ENCODE measurements around the gene MBTPS1.
A peak's percentile ranks its signal among the peaks of the same experiment; 100 is the strongest.

MBTPS1 gene

DNA sequence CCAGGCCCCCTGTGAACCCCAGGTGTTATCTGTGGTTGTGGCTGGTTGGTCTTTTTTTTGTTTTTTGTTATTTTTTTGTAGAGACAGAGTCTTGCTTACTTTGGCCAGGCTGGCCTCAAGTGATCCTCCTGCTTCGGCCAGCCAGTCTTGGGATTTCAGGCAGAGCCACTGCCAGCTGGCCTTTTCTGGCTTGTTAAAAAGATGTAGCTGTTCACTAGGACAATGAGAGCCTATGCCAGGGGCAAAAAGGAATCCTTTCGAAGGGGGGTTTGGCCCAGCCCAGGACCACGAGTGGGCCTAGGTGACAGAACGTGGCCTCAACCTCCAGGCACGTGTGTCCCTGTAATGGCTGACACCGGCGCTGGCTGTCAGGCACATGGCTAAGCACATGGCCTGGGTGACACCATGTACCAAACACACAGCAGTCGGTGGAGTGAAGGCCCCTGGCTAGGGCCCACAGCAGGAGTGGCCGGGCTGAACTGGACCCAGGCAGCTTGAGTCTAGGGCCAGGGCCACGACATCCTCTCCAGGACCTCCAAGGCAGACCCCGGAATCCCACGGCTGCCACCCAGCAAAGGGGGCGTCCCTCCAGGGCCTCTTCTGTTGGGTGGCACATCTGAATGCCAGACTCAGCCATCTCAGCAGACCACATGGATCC lies 67.2 kb downstream of the MBTPS1 start:
- DNase-seq: no peak

- no peak for DNase-seq
Measured at GRCh38 chr16:84048871-84049270, 67.9 kb downstream of the MBTPS1 start.

DNA sequence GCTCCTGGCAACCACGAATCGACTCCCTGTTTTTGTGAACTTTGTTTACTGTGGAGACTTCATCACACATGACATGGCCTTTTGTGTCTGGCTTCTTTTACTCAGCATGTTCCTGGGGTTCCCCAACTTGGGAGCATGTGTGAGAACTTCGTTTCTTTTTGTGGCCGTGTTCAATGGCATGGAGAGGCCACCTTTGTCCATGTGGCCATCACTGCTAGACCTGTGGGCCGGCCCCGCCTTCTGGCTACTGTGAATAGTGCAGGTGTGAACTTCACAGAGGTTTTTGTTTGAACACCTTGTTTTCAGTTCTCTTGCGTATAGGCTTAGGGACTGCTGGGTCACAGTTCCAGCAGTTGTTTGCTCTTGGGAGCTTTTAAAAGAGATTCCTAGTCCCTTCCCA lies 68.5 kb downstream of the MBTPS1 start:
- no peak for DNase-seq

DNA sequence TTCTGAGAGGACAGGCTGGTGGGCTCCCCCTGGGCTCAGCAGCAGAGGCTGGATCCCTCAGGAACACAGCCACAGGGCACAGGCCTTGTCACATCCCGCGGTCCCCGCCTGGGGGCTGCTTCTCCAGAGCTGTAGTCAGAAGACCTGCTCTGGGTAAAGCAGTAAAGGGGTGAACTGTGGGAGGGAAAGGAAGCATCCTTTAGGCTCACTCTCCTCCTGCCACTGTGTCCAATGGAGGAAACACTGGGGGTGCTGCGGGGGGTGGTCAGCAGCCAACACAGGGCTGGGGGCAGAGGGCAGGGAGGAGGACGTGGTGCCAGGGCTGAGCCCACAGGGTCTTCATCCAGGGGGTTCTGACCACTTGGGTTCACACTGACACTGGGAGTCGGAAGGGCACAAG lies 69.1 kb downstream of the MBTPS1 start:
- no peak for DNase-seq

- no peak for DNase-seq
Measured at GRCh38 chr16:84047206-84047605, 69.5 kb downstream of the MBTPS1 start.

DNA sequence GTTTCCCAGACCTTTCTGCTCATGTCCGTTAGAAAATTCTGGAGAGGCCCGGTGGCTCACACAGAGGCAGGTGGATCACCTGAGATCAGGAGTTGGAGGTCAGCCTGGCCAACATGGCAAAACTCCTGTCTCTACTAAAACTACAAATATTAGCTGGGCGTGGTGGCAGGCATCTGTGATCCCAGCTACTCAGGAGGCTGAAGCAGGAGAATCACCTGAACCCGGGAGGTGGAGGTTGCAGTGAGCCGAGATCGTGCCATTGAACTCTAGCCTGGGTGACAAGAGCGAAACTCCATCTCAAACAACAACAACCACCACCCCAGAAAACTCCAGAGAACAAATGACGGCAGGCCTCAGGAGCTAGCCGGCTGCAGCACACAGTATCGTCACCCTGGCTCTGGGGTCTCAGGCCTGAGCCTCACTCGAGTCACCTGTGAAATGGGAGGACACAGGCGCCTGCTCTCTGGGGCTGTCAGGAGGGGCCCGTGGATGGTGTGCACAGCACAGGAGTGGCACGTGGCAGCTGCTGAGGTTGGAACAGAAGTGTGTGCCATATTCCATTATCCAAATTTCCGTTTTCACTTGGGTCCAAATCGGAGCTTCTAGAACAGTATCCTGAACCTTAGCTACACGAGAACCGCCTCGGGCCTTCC lies 70.8 kb downstream of the MBTPS1 start:
- DNase-seq: no peak

DNA sequence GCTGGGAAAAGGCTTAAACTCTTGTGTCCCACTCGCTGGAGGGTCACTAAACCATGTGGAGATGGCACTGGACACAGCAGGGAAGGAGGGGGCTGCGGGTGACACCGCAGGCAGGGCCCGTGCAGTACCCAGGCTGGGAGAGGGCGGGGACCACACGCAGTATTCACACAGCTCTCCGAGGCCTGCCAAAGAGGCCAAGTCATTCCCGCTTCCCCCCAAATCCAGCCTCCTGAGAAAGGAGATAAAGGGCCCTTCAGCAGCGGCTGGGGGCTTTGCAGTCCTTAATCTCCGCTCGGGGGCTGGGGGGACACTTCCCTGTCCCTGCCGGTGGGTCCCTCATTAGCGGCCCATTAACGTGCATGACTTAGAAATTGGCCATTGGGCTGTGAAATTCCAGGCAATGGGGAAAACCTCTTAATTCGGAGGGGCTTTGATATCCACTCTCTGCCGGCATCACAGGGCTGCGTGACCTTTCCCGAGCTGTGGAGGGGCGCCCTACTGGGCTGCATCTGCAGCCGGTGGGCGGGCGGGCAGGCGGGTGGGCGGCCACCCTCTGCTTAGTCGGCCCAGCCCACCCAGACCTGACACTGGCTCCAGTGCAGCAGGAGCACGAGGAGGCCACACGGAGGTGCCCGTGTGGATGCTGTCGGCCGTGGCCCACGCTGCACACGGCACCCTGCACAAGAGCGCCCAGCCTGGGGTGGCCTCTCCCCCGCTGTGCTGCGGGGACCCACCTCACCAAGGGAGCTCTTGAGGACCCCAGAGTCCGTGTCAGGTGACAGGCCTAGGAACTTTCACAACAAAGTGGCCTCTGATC lies 71.5 kb downstream of the MBTPS1 start:
- DNase-seq: no peak

DNA sequence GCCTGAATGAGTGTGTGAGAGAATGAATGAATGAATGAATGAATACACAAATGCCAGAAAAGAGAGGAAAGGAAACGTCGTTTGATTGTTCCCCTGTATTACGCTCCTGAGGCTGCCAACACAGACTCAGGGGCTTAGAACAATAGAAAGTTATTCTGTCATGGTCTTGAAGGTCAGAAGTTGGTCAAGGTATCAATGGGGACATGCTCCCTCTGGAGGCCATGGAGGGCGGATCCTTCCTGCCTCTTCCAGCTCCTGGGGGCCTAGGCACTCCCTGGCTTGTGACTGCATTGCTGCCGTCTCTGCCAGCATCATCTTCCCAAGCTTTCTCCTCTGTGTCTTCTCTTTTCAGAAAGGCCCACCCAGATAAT lies 72.6 kb downstream of the MBTPS1 start:
- DNase-seq: peak; percentile 28 to 63 (median 60)

DNA sequence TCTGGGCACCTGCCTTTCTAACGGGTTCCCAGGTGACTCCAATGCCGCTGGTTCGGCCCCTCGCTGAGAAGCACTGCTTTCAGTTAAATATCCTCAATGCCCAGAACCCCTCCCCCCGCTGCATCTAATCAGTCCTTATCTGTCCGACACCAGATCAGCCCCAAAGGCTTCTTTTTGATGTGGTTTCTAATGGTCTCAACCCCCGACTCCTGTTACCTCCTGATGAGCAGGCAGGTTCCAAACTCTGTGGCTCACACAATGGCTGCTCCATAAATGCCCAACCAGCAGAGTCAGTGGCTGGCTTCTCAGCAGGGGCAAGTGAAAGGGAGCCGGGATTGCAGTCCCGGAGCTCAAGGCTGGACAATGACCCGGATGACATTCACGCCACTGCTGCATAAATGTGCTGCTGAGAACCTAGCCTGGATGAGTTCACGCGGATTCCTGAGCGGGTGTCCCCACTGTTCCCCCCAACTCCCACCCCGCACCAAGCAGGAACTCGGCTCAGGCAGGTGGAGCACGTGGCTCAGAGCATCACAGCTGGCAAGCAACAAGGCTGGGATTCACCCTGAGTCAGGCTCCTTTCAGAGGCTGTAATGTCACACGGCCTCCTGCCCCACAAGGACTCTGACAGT lies 73.1 kb downstream of the MBTPS1 start:
- DNase-seq: no peak

GRCh38 chr16:84042879-84043485 lies 73.8 kb downstream of the MBTPS1 start:
- no peak for DNase-seq

DNA sequence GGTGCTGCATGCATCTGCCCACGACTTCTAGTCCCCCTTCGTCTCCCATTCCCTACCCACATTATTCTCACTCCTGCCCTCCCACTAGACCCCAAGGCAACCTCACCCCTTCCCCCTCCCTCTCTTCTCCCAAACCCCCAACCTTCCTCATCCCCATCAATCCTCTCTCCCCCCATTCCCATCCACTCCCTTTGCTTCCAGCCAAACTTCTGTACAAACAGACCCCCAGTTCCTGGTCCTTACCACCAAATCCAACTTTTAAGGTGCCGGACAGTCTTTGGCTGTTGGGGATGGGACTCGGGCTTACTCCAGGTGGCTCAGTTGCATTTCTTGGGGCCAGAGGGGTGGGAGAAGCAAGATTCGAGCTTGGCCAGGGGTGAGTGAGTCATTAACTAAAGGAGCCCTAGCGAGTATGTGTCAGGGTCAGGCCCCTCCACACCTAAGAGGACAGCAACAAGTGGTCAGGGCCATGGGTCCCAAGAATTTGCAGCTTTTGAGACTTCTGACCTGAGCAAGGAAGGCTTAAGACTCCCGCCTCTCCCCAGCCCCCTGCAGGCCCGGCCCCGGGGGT lies 74.3 kb downstream of the MBTPS1 start, which contains the start of gene SLC38A8:
Gene SLC38A8 (minus strand): TSS at position 488 of the 571 bp plus-strand sequence. CDS start 638 bp downstream, outside the sequence.
- DNase-seq: no peak

DNA sequence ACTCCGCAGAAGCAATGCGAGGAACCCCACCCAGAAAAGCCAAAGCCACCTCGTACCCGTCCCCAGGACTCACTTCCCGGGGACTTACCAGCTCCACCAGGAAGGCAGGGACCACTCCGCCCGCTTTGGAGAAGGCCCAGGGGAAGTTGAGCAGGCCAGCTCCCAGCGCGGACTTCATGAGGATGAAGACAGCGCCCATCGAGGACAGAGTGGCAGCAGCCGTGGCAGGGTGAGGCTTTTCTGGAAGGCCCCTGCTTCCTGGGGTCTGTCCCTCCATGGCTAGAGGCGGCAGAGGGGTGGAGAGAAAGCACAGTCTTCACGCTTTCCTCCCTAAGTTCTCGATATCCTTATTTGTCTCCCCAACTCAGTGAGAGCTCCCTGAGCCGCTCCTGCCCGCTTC lies 74.9 kb downstream of the MBTPS1 start:
- no peak for DNase-seq

- no peak for DNase-seq
Measured at GRCh38 chr16:84040823-84041820, 75.6 kb downstream of the MBTPS1 start.

DNA sequence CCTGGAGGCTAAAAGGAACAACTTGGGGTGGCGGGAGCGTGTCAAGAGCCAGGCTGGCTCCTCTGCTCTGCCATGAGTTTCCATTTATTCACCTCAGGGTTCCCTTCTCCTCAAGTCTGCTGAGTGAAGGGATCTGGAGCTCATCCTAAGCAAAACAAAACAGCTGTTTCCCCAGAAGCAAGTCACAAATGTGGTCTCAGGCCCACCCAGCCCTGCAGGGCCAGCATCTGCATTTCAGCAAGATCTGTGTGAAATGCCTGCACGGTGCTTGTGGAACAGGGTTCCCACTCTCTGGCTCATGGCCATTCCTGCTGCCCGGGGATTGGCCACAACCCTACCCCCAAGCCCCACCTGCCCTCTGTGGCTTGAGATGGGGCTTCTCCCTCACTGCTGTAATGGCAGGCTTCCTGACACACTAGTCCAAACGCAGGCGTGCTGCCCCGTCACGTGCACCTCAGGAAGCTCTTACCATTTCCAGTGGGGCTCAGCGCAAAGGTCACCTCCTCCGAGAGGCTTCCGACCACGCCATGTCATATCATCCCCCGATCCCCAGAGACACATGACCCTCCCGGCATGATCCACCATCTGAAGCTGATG lies 76.4 kb downstream of the MBTPS1 start:
- no peak for DNase-seq

GRCh38 chr16:84039696-84040095 lies 77.0 kb downstream of the MBTPS1 start:
- DNase-seq: no peak

- DNase-seq: no peak
Measured at GRCh38 chr16:84038469-84038868, 78.3 kb downstream of the MBTPS1 start.

- DNase-seq: no peak
Measured at GRCh38 chr16:84036982-84037425, 79.7 kb downstream of the MBTPS1 start.

DNA sequence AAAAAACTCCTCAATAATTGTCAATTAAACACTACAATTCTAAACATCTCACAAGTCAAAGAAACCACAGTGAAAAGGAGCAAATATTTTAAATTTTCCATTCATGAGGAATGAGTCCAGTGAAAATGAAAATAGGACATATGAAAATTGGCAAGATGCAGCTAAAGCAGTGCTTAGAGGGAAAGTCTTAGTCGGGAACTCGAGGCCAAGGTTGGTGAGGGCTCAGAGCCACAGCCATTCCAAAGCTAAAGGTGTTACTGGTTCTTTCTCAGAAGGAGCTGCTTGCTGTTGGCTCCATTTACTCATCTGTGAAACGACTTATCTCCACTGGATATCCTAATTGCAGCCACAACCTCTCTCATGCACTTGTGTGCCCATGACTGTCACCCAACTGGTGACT lies 80.6 kb downstream of the MBTPS1 start:
- DNase-seq: no peak

DNA sequence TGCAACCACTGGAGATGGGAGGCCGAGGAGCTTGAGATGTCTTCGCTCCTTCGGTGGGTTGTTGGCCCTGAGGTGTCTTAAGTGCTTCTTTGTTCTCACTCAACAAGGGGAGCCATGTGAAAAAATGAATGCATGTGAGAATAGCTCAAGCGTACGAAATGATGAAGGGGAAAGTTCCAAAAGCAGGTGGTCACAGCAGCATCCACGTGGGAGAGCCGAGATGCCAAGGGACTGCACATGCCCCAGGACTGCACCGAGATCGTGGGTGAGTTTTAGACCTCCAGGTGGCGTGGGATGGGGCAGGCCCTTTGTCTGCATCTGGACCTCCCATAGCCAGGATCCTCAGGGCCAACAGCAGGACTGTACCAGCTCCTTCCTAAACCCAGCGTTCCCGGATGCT lies 82.2 kb downstream of the MBTPS1 start:
- DNase-seq: no peak
